ENCODE data around the gene SPSB1.
A peak's percentile ranks its signal among the peaks of the same experiment; 100 is the strongest.

The SPSB1 gene

GRCh38 chr1:9251501-9251900 is 41.2 kb upstream of the SPSB1 start:
- H3K4me1 Mint-ChIP-seq = no peaks in the 10 kb centered on the region
- no peak overlapping the region for H3K4me3 Mint-ChIP-seq
- no peak for ATAC-seq
- no peaks in the 10 kb centered on the region for H3K27me3 Mint-ChIP-seq
- peaks cover 29% of the 10 kb centered on the region for H3K36me3 Mint-ChIP-seq
- no peaks in the 10 kb centered on the region for H3K9me3 Mint-ChIP-seq
- no peak overlapping the region for H3K27ac Mint-ChIP-seq

GRCh38 chr1:9253004-9253403 is 39.7 kb upstream of the SPSB1 start:
- H3K4me1 Mint-ChIP-seq = peaks cover 5% of the 10 kb centered on the region
- ATAC-seq = no peak
- H3K36me3 Mint-ChIP-seq = peaks cover 27% of the 10 kb centered on the region
- no peaks in the 10 kb centered on the region for H3K9me3 Mint-ChIP-seq
- H3K27me3 Mint-ChIP-seq = no peaks in the 10 kb centered on the region
- H3K4me3 Mint-ChIP-seq = no peak overlapping the region
- H3K27ac Mint-ChIP-seq = peak overlapping the region; percentile 13

DNA sequence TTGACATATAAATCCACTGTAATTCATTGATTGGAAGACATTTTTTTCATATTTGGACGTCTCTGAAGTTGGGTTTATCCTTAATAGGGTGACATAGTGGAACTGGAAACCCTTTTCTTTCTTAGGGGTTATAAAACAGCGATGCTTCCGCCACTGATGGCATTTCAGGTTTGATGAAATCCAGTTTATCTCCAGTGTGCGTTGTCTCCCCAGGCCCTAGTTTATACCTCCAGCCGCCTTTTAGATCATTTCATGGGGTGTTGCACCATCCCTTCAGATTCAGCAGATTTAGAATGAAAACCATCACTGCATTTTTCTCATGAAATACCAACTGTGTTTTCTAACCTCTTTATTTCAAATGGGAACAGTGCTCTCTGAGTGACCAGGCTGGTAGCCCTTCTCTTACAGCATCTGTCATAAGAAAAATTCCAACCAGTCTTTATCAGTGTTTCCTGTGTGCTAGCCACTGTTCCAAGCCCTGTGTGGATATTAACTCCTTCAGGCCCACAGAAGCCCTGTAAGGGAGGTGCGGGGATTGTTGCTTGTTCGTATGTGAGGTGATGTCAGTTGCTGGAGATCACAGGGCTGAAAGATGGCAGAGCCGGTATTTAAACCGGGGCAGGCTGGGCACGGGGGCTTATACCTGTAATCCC is 39.1 kb upstream of the SPSB1 start:
- ATAC-seq = no peak
- Mint-ChIP-seq H3K9me3 (peaks cover 1% of the 10 kb centered on the region), H3K4me1 (peaks cover 11% of the 10 kb centered on the region), H3K36me3 (peaks cover 28% of the 10 kb centered on the region), H3K27me3 (no peaks in the 10 kb centered on the region), H3K4me3 (no peak overlapping the region), H3K27ac (peak overlapping the region; percentile 13)

DNA sequence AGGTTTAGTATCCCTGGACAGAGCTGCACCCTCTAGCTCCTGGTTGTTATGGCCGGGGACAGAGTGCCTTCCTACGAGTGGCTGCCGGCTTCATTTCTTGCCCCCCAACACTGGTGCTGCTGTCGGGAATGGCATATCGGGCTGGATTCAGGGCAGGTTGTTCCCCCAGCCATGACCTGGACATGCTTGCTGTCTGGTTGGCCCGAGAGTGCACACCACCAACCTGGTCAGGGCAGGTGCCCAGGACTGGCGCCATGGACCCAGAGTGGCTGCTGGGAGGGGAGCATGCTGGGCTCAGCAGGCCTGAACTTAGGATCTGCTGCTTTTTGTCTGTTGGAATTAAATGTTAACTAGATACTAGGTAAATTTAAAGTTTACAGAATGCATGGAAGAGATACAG is 36.4 kb upstream of the SPSB1 start:
- H3K36me3 Mint-ChIP-seq = peaks cover 35% of the 10 kb centered on the region
- ATAC-seq = no peak
- H3K4me1 Mint-ChIP-seq = peaks cover 38% of the 10 kb centered on the region
- H3K9me3 Mint-ChIP-seq = peaks cover 7% of the 10 kb centered on the region
- H3K27ac Mint-ChIP-seq = no peak overlapping the region
- H3K4me3 Mint-ChIP-seq = no peak overlapping the region
- no peaks in the 10 kb centered on the region for H3K27me3 Mint-ChIP-seq

- ATAC-seq = no peak
- peaks cover 7% of the 10 kb centered on the region for H3K9me3 Mint-ChIP-seq
- H3K27me3 Mint-ChIP-seq = no peaks in the 10 kb centered on the region
- H3K36me3 Mint-ChIP-seq = peaks cover 41% of the 10 kb centered on the region
- no peak overlapping the region for H3K4me3 Mint-ChIP-seq
- H3K27ac Mint-ChIP-seq = no peak overlapping the region
- peaks cover 38% of the 10 kb centered on the region for H3K4me1 Mint-ChIP-seq
Observed at GRCh38 chr1:9257851-9258250, 34.8 kb upstream of the SPSB1 start.

DNA sequence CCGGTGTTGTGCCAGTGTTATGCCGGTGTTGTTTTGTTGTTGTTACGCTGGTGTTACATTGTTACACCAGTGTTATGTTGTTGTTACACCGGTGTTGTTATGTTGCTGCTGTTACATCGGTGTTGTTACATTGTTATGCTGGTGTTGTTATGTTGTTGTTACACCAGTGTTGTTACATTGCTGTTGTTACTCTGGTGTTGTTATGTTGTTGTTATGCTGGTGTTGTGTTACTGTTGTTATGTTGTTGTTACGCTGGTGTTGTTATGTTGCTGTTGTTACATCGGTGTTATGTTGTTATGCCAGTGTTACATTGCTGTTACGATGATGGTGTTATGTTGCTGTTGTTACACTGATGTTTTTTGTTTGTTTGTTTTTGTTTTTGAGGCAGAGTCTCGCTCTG is 34.1 kb upstream of the SPSB1 start:
- Mint-ChIP-seq H3K27me3 (no peaks in the 10 kb centered on the region), H3K4me3 (no peak overlapping the region), H3K27ac (no peak overlapping the region), H3K36me3 (peaks cover 44% of the 10 kb centered on the region), H3K4me1 (peaks cover 38% of the 10 kb centered on the region), H3K9me3 (peaks cover 7% of the 10 kb centered on the region)
- ATAC-seq = no peak

DNA sequence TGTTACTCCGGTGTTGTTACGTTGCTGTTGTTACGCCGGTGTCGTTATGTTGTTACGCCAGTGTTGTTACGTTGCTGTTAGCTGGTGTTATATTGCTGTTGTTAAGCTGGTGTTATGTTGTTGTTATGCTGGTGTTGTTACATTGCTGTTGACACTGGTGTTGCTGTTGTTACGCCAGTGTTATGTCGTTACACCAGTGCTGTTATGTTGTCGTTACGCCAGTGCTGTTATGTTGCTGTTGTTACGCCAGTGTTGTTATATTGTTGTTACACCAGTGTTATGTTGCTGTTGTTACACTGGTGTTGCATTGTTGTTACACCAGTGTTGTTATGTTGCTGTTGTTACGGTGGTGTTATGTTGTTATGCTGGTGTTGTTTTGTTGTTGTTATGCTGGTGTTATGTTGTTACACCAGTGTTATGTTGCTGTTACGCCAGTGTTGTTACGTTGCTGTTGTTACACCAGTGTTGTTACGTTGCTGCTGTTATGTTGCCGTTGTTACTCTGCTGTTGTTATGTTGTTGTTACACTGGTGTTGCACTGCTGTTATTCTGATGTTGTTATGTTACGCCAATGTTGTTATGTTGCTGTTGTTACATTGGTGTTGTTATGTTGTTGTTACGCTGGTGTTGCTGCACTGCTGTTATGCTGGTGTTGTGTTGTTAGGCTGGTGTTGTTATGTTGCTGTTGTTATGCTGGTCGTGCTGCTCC is 32.5 kb upstream of the SPSB1 start:
- H3K27ac Mint-ChIP-seq = no peak overlapping the region
- H3K27me3 Mint-ChIP-seq = no peaks in the 10 kb centered on the region
- H3K36me3 Mint-ChIP-seq = peaks cover 56% of the 10 kb centered on the region
- no peak for ATAC-seq
- H3K9me3 Mint-ChIP-seq = peaks cover 7% of the 10 kb centered on the region
- H3K4me1 Mint-ChIP-seq = peaks cover 38% of the 10 kb centered on the region
- no peak overlapping the region for H3K4me3 Mint-ChIP-seq

DNA sequence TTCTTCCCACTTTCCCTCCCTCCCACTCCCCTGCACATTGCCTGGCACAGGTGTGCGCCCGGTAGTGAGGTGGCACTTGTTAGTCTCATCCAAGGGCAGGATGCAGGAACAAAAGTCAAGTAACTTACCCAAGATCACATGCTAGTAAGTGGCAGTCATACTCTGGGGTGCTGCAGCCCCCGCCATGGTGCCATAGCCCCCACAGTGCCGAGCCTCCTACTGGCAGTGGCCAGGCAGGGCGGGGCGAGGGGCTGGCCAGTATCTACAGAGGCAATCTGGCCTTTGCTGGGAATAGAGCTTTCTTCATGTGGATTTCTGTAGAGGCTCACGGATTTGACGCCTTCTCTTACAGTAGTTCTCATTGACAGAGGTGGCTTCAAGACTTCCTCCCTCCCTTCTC is 31.2 kb upstream of the SPSB1 start:
- Mint-ChIP-seq H3K27ac (no peak overlapping the region), H3K27me3 (no peaks in the 10 kb centered on the region), H3K4me1 (peaks cover 38% of the 10 kb centered on the region), H3K9me3 (peaks cover 7% of the 10 kb centered on the region), H3K4me3 (no peak overlapping the region), H3K36me3 (peaks cover 63% of the 10 kb centered on the region)
- no peak for ATAC-seq

DNA sequence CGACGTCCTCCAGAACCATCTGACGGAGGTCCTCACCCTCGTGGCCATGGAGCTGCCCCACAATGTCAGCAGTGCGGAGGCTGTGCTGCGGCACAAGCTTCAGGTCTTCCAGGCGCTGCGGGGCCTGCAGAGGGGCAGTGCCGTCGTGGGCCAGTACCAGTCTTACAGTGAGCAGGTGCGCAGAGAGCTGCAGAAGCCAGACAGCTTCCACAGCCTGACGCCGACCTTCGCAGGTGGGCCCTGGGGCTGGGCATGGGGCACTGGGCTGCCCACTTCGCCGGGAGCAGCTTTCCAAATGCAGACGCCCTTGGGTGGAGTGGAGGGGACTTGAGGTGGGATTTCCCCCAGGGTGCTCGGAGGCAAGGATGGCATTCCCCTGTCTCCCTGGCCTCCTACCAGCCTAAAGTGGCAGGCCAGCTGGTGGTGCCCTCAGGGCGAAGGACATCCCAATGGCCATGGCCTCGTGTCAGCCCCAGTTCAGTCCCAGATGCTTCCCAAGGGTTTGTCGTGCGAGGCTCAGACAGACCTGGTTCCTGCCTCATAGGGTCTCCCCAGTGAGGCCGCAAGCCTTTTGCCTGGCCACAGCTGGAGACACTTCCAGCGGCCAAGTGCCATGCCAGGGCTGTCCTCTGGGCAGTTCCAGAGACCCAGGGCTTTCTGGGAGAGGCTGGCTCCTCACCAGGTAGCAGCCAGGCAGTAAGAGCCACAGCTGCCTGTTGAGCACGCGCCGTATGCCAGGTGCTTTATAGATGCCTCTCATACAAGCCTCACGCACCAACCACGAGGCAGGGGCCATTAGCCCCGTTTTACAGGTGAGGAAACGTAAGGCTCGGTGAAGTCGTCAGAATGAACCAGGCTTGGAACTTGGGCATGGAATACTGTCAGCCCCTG is 30.4 kb upstream of the SPSB1 start:
- H3K4me3 Mint-ChIP-seq = no peak overlapping the region
- no peak for ATAC-seq
- H3K36me3 Mint-ChIP-seq = peaks cover 68% of the 10 kb centered on the region
- H3K4me1 Mint-ChIP-seq = peaks cover 43% of the 10 kb centered on the region
- peaks cover 7% of the 10 kb centered on the region for H3K9me3 Mint-ChIP-seq
- H3K27ac Mint-ChIP-seq = no peak overlapping the region
- no peaks in the 10 kb centered on the region for H3K27me3 Mint-ChIP-seq

DNA sequence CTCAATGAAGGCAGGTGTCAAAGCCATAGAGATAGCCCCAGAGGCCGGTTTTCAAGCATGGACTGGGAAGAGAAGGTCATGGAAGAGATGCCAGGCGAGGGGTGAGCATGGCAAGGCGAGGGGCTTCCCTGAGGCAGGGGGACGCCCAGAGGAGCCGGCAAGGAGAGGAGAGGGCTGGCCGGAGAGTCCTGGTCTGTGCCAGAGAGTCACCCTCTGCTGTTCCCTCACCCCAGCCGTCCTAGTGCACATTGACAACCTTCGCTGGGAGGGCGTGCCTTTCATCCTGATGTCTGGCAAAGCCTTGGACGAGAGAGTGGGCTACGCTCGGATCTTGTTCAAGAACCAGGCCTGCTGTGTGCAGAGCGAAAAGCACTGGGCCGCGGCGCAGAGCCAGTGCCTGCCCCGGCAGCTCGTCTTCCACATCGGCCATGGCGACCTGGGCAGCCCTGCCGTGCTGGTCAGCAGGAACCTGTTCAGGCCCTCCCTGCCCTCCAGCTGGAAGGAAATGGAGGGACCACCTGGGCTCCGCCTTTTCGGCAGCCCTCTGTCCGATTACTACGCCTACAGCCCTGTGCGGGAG is 29.3 kb upstream of the SPSB1 start:
- H3K36me3 Mint-ChIP-seq = peaks cover 59% of the 10 kb centered on the region
- no peak overlapping the region for H3K4me3 Mint-ChIP-seq
- H3K27me3 Mint-ChIP-seq = no peaks in the 10 kb centered on the region
- H3K9me3 Mint-ChIP-seq = peaks cover 7% of the 10 kb centered on the region
- ATAC-seq = no peak
- peaks cover 36% of the 10 kb centered on the region for H3K4me1 Mint-ChIP-seq
- H3K27ac Mint-ChIP-seq = no peak overlapping the region

- H3K27ac Mint-ChIP-seq = no peak overlapping the region
Observed at GRCh38 chr1:9263984-9264872, 28.5 kb upstream of the SPSB1 start.

GRCh38 chr1:9265037-9265436 is 27.7 kb upstream of the SPSB1 start:
- H3K27ac Mint-ChIP-seq = no peak overlapping the region
- peaks cover 65% of the 10 kb centered on the region for H3K36me3 Mint-ChIP-seq
- no peak for ATAC-seq
- peaks cover 19% of the 10 kb centered on the region for H3K4me1 Mint-ChIP-seq
- H3K4me3 Mint-ChIP-seq = no peak overlapping the region
- no peaks in the 10 kb centered on the region for H3K9me3 Mint-ChIP-seq
- H3K27me3 Mint-ChIP-seq = no peaks in the 10 kb centered on the region

More at GRCh38 chr1:9263984-9264872, 28.5 kb upstream of the SPSB1 start:
- H3K9me3 Mint-ChIP-seq = peaks cover 3% of the 10 kb centered on the region
- H3K4me1 Mint-ChIP-seq = peaks cover 27% of the 10 kb centered on the region
- H3K4me3 Mint-ChIP-seq = no peak overlapping the region
- H3K36me3 Mint-ChIP-seq = peaks cover 57% of the 10 kb centered on the region
- ATAC-seq = no peak
- no peaks in the 10 kb centered on the region for H3K27me3 Mint-ChIP-seq

DNA sequence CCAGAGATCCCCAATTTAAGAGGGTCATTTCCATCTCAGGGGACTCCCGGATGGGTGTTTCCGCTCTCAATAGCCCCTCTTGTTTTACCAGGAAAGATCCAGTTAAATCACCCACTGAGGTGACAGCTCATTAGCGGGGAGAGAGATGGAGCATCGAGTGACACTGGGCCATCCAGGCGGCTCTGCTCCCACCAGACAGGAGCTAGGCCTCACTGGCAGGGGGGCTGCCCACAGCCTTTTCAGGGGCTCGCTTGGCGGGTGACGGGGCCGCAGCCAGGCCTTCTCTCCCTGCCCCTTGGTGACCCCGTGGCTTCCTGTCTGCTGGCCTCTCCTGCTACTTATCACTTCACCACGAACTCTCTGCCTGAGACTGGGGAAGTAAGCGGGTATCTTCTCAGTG is 26.7 kb upstream of the SPSB1 start:
- Mint-ChIP-seq H3K4me3 (no peak overlapping the region), H3K27me3 (no peaks in the 10 kb centered on the region), H3K9me3 (no peaks in the 10 kb centered on the region), H3K4me1 (peaks cover 10% of the 10 kb centered on the region), H3K27ac (no peak overlapping the region), H3K36me3 (peaks cover 60% of the 10 kb centered on the region)
- no peak for ATAC-seq

GRCh38 chr1:9267352-9267686 is 25.4 kb upstream of the SPSB1 start:
- no peaks in the 10 kb centered on the region for H3K27me3 Mint-ChIP-seq
- H3K36me3 Mint-ChIP-seq = peaks cover 56% of the 10 kb centered on the region
- peak overlapping the region; percentile 28 for H3K27ac Mint-ChIP-seq
- ATAC-seq = no peak
- H3K4me3 Mint-ChIP-seq = no peak overlapping the region
- H3K4me1 Mint-ChIP-seq = peaks cover 7% of the 10 kb centered on the region
- no peaks in the 10 kb centered on the region for H3K9me3 Mint-ChIP-seq
